ENCODE data around the gene CCDC73. TPM values are rescaled to one million over a fixed set of nuclear protein-coding genes. Genes with fewer than 3 reads are reported as not detected.
"Not testable (repeated sequence)": the region's sequence is repeated elsewhere in the genome, so short reads cannot be mapped to it uniquely, and the experiment has no call there.

The CCDC73 gene
- total RNA-seq, 4 donors from 2014 or later, result not detected

GRCh38 chr11:32792111-32792947 is 2.1 kb downstream of the CCDC73 start:
- Histone ChIP-seq H3K36me3 (no peaks in the 10 kb centered on the region), H3K27ac (replicated peaks in 1 of 4) (no peak overlapping the region), H3K27me3 (peaks cover 0 to 4% (median 0%) of the 10 kb centered on the region in 4 donors), H3K9me3 (no peaks in the 10 kb centered on the region), H3K4me1 (peaks cover 0 to 8% (median 5%) of the 10 kb centered on the region in 4 donors), H3K4me3 (peak overlapping the region; percentile 3 to 38 (median 26))
- 39% methylated on average over 6 of the region's 6 CpGs for WGBS
- no peak for TF ChIP-seq POLR2A (IDR thresholded peaks at IDR 0.05; ENCODE audit: low read depth)
- TF ChIP-seq POLR2AphosphoS5 (IDR thresholded peaks at IDR 0.05), result no peak
- DNase-seq (ENCODE audit: extremely low spot score), result no peak
- intact Hi-C loops (cut with DNase I), result loop anchor here (5.0 kb wide), 1 partner anchor 465 kb away; no protein-coding TSS in a partner anchor

GRCh38 chr11:32790916-32791315 is 3.5 kb downstream of the CCDC73 start:
- Histone ChIP-seq H3K9me3 (no peaks in the 10 kb centered on the region), H3K27me3 (peaks cover 0 to 4% (median 0%) of the 10 kb centered on the region in 4 donors), H3K4me3 (no peak overlapping the region), H3K36me3 (no peaks in the 10 kb centered on the region), H3K27ac (replicated peaks in 1 of 4) (no peak overlapping the region), H3K4me1 (peaks cover 0 to 8% (median 5%) of the 10 kb centered on the region in 4 donors)
- TF ChIP-seq CTCF (IDR thresholded peaks at IDR 0.05), result no peak
- no peak for TF ChIP-seq POLR2AphosphoS5 (IDR thresholded peaks at IDR 0.05)
- no peak for TF ChIP-seq EP300 (IDR thresholded peaks at IDR 0.05)
- no peak for TF ChIP-seq POLR2A (IDR thresholded peaks at IDR 0.05; ENCODE audit: low read depth)
- WGBS, result 50% methylated on average over 1 of the region's 1 CpG
- intact Hi-C loops (cut with DNase I), result loop anchor here (5.0 kb wide), 1 partner anchor 464 kb away; no protein-coding TSS in a partner anchor
- no peak for DNase-seq (ENCODE audit: extremely low spot score)

GRCh38 chr11:32786811-32787210 is 7.7 kb downstream of the CCDC73 start:
- TF ChIP-seq POLR2A (IDR thresholded peaks at IDR 0.05; ENCODE audit: low read depth) (no peak), EP300 (IDR thresholded peaks at IDR 0.05) (no peak), POLR2AphosphoS5 (IDR thresholded peaks at IDR 0.05) (no peak), CTCF (IDR thresholded peaks at IDR 0.05) (no peak)
- intact Hi-C loops (cut with DNase I), result no loop called here
- Histone ChIP-seq H3K27ac (replicated peaks in 1 of 4) (no peak overlapping the region), H3K4me1 (no peaks in the 10 kb centered on the region), H3K9me3 (no peaks in the 10 kb centered on the region), H3K4me3 (no peak overlapping the region), H3K36me3 (no peaks in the 10 kb centered on the region), H3K27me3 (peaks cover 0 to 4% (median 0%) of the 10 kb centered on the region in 4 donors)
- no peak for DNase-seq (ENCODE audit: extremely low spot score)

- no peak for DNase-seq (ENCODE audit: extremely low spot score)
- intact Hi-C loops (cut with DNase I), result no loop called here
- no peak overlapping the region for H3K27ac ChIP-seq (replicated peaks in 1 of 4)
- H3K9me3 ChIP-seq, result no peaks in the 10 kb centered on the region
- H3K27me3 ChIP-seq, result peaks cover 0 to 4% (median 0%) of the 10 kb centered on the region in 4 donors
- TF ChIP-seq EP300 (IDR thresholded peaks at IDR 0.05), result no peak
- TF ChIP-seq POLR2AphosphoS5 (IDR thresholded peaks at IDR 0.05), result no peak
- TF ChIP-seq CTCF (IDR thresholded peaks at IDR 0.05), result no peak
- TF ChIP-seq POLR2A (IDR thresholded peaks at IDR 0.05; ENCODE audit: low read depth), result no peak
- H3K36me3 ChIP-seq, result no peaks in the 10 kb centered on the region
- H3K4me3 ChIP-seq, result no peak overlapping the region
- no peaks in the 10 kb centered on the region for H3K4me1 ChIP-seq
- 89% methylated on average over 3 of the region's 3 CpGs for WGBS
Measured at GRCh38 chr11:32785262-32785661, 9.2 kb downstream of the CCDC73 start.

GRCh38 chr11:32781721-32782120 is 12.7 kb downstream of the CCDC73 start:
- H3K4me3 ChIP-seq, result no peak overlapping the region
- 83% methylated on average over 5 of the region's 5 CpGs for WGBS
- DNase-seq (ENCODE audit: extremely low spot score), result no peak
- no peaks in the 10 kb centered on the region for H3K36me3 ChIP-seq
- no peaks in the 10 kb centered on the region for H3K9me3 ChIP-seq
- TF ChIP-seq EP300 (IDR thresholded peaks at IDR 0.05), result no peak
- TF ChIP-seq CTCF (IDR thresholded peaks at IDR 0.05), result no peak
- TF ChIP-seq POLR2AphosphoS5 (IDR thresholded peaks at IDR 0.05), result no peak
- TF ChIP-seq POLR2A (IDR thresholded peaks at IDR 0.05; ENCODE audit: low read depth), result no peak
- H3K27me3 ChIP-seq, result no peaks in the 10 kb centered on the region
- H3K4me1 ChIP-seq, result no peaks in the 10 kb centered on the region
- intact Hi-C loops (cut with DNase I), result no loop called here
- no peak overlapping the region for H3K27ac ChIP-seq (replicated peaks in 1 of 4)

GRCh38 chr11:32780839-32781238 is 13.6 kb downstream of the CCDC73 start:
- H3K4me3 ChIP-seq; H3K27ac ChIP-seq (replicated peaks in 1 of 4); H3K9me3 ChIP-seq; H3K4me1 ChIP-seq; intact Hi-C loops (cut with DNase I); DNase-seq (ENCODE audit: extremely low spot score); H3K36me3 ChIP-seq; H3K27me3 ChIP-seq: not testable (repeated sequence)
- WGBS, result 78% methylated on average over 2 of the region's 2 CpGs

Measured in esophagus muscularis mucosa (tissue), 4 donors.